Keratinocyte (primary cell): ENCODE results near the gene DGKI. TPM values are rescaled to one million over a fixed set of nuclear protein-coding genes. Genes with fewer than 3 reads are reported as not detected.

Experiments
- DNase-seq: peaks from one replicate; pipeline ENCODE4 v3.0.0-alpha.2; 2011; ENCODE audit warnings: low read depth, missing footprints, low spot score
- FAIRE-seq: peaks from 2 replicates; lab custom pipeline; 2011; peaks lifted over from hg19 to GRCh38; lab: Jason Lieb, UNC
- H2AFZ ChIP-seq: 2 replicates; pipeline ENCODE4 v1.6.0; 2012; ENCODE audit warnings: low read length, control low read depth, inconsistent platforms; ENCODE audit not compliant: control insufficient read depth
- H3K27ac ChIP-seq: 2 replicates; pipeline ENCODE4 v1.5.1; 2011; ENCODE audit warnings: low read length; ENCODE audit not compliant: control insufficient read depth, insufficient read depth
- H3K27me3 ChIP-seq: 3 replicates; pipeline ENCODE4 v1.6.0; 2011; ENCODE audit warnings: low read length; ENCODE audit not compliant: control insufficient read depth, insufficient read depth; ENCODE audit errors: extremely low read depth
- H3K36me3 ChIP-seq, 2 experiments: 2 replicates in 1 of 2; 3 replicates in 1 of 2; pipeline ENCODE4 v1.5.1; 2011; ENCODE audit warnings: low read length in 2 of 2, mild to moderate bottlenecking in 1 of 2; ENCODE audit not compliant: control insufficient read depth in 2 of 2, insufficient read depth in 2 of 2; ENCODE audit errors: extremely low read depth in 1 of 2
- H3K4me1 ChIP-seq: 3 replicates; pipeline ENCODE4 v1.5.1; 2011; ENCODE audit warnings: low read length; ENCODE audit not compliant: control insufficient read depth, insufficient read depth; ENCODE audit errors: extremely low read depth
- H3K4me2 ChIP-seq: 3 replicates; pipeline ENCODE4 v1.6.0; 2011; ENCODE audit warnings: low read depth, low read length; ENCODE audit not compliant: control insufficient read depth, insufficient read depth; ENCODE audit errors: extremely low read depth
- H3K4me3 ChIP-seq, 3 experiments: fragments of 200-600 bp in 1 of 3; sonication (generic) in 1 of 3; 2 replicates in 2 of 3; 3 replicates in 1 of 3; pipeline ENCODE4 v1.5.1; 2011 to 2016; ENCODE audit warnings: low read length in 3 of 3, mild to moderate bottlenecking in 3 of 3, control low read depth in 2 of 3, inconsistent platforms in 1 of 3, low read depth in 1 of 3, mixed read lengths in 1 of 3, mixed run types in 1 of 3, moderate library complexity in 1 of 3; ENCODE audit not compliant: control insufficient read depth in 2 of 3, insufficient read depth in 2 of 3; ENCODE audit errors: extremely low read depth in 1 of 3
- H3K79me2 ChIP-seq: 2 replicates; pipeline ENCODE4 v1.6.0; 2012; ENCODE audit warnings: low read length; ENCODE audit not compliant: control insufficient read depth, insufficient read depth
- H3K9ac ChIP-seq: 3 replicates; pipeline ENCODE4 v1.6.0; 2011; ENCODE audit warnings: low read length; ENCODE audit not compliant: control insufficient read depth, insufficient read depth; ENCODE audit errors: extremely low read depth
- H3K9me1 ChIP-seq: 3 replicates; pipeline ENCODE4 v1.6.0; 2011; ENCODE audit warnings: low read length; ENCODE audit not compliant: control insufficient read depth, insufficient read depth; ENCODE audit errors: extremely low read depth
- H3K9me3 ChIP-seq: 2 replicates; pipeline ENCODE4 v1.5.1; 2012; ENCODE audit warnings: low read depth, low read length; ENCODE audit not compliant: control insufficient read depth
- H4K20me1 ChIP-seq: 3 replicates; pipeline ENCODE4 v1.6.0; 2011; ENCODE audit warnings: low read length; ENCODE audit not compliant: control insufficient read depth, insufficient read depth; ENCODE audit errors: extremely low read depth
- EZH2 ChIP-seq: IDR thresholded peaks from one replicate; pipeline ENCODE4 v1.6.1; 2012; ENCODE audit warnings: inconsistent platforms, mild to moderate bottlenecking, low read length, moderate library complexity
- dilution Hi-C: fragments of 300-500 bp; cut with MboI; formaldehyde crosslinking; loops from one replicate; pipeline ENCODE4 v1.7.0; 2020; ENCODE audit warnings: low sequenced_read_pairs; ENCODE audit not compliant: extremely low pct_ligation_motif_present
- polyA plus RNA-seq, 5 experiments: library from polyadenylated mRNA; depleted of rRNA in 3 of 5; stranded (reverse) in 3 of 5; stranded (forward) in 1 of 5; unstranded in 1 of 5; fragments of >200 nt; gene quantifications; 1 replicate in 1 of 5; 2 replicates in 3 of 5; 3 replicates in 1 of 5; pipeline versions ENCODE4 v1.2.1 to v1.2.3, GENCODE V29; 2011 to 2012; ENCODE audit warnings: missing spikeins in 2 of 5, low read depth in 1 of 5, low replicate concordance in 1 of 5
- TF ChIP-seq, protein P1 (sequence below), 3 experiments: IDR thresholded peaks in 1 of 3; conservative IDR thresholded peaks in 1 of 3; optimal IDR thresholded peaks in 1 of 3; 2 replicates in 2 of 3; 3 replicates in 1 of 3; pipeline versions ENCODE3 to v1.5.1; 2011; ENCODE audit warnings: low read length in 3 of 3, mild to moderate bottlenecking in 3 of 3, moderate library complexity in 2 of 3, control low read depth in 1 of 3, inconsistent platforms in 1 of 3; ENCODE audit not compliant: insufficient read depth in 2 of 3; ENCODE audit errors: extremely low read depth in 1 of 3

The DGKI gene
- polyA plus RNA-seq, 1 donor (not counting 4 experiments of a cell fraction or from before 2014, with no cell fraction given), result 0.14 TPM

DNA sequence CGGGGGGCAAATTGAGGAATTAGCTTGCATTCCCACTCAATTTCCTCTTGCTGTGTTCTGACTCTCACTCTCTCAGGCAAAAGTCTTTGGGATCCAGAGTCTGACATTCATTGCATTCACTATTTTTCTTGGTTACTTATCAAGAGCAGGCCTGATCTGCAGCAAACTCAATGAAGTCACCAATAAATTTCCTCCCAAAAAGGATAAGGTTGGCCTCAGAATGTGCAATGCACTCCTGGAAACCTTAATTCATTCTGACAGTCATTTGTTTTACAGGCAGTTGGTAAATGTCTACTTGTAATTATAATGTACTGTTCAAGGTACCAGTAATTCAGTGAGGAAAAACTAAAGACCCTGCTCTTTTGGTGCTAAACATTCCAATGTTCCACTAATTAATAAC, 6.3 kb upstream of the DGKI start:
- Histone ChIP-seq H2AFZ (no peak overlapping the region), H3K4me3 (no peak overlapping the region), H3K4me2 (no peak overlapping the region), H3K36me3 (no peaks in the 10 kb centered on the region), H3K9me1 (no peaks in the 10 kb centered on the region), H3K9ac (no peak overlapping the region), H3K27ac (no peak overlapping the region), H3K9me3 (no peaks in the 10 kb centered on the region), H3K27me3 (peaks cover 6% of the 10 kb centered on the region), H3K79me2 (no peaks in the 10 kb centered on the region), H3K4me1 (no peaks in the 10 kb centered on the region), H4K20me1 (no peaks in the 10 kb centered on the region)
- dilution Hi-C loops, result no loop called here
- DNase-seq, result no peak
- TF ChIP-seq, protein P1, sequence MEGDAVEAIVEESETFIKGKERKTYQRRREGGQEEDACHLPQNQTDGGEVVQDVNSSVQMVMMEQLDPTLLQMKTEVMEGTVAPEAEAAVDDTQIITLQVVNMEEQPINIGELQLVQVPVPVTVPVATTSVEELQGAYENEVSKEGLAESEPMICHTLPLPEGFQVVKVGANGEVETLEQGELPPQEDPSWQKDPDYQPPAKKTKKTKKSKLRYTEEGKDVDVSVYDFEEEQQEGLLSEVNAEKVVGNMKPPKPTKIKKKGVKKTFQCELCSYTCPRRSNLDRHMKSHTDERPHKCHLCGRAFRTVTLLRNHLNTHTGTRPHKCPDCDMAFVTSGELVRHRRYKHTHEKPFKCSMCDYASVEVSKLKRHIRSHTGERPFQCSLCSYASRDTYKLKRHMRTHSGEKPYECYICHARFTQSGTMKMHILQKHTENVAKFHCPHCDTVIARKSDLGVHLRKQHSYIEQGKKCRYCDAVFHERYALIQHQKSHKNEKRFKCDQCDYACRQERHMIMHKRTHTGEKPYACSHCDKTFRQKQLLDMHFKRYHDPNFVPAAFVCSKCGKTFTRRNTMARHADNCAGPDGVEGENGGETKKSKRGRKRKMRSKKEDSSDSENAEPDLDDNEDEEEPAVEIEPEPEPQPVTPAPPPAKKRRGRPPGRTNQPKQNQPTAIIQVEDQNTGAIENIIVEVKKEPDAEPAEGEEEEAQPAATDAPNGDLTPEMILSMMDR (optimal IDR thresholded peaks at IDR 0.05 in 1 of 3, IDR thresholded peaks at IDR 0.05 in 1 of 3, conservative IDR thresholded peaks at IDR 0.05 in 1 of 3; ENCODE audit: extremely low read depth in 1 of 3, insufficient read depth in 2 of 3, low read length in 3 of 3), result no peak
- TF ChIP-seq EZH2, result no peak
- no peak for FAIRE-seq

- no peaks in the 10 kb centered on the region for H3K9me1 ChIP-seq
- H3K36me3 ChIP-seq, result no peaks in the 10 kb centered on the region
- H3K9me3 ChIP-seq, result no peaks in the 10 kb centered on the region
- H3K4me2 ChIP-seq, result no peak overlapping the region
- no peak for DNase-seq
- no peak overlapping the region for H3K9ac ChIP-seq
- no peak overlapping the region for H2AFZ ChIP-seq
- TF ChIP-seq, protein P1 (optimal IDR thresholded peaks at IDR 0.05 in 1 of 3, IDR thresholded peaks at IDR 0.05 in 1 of 3, conservative IDR thresholded peaks at IDR 0.05 in 1 of 3; ENCODE audit: extremely low read depth in 1 of 3, insufficient read depth in 2 of 3, low read length in 3 of 3), result no peak
- TF ChIP-seq EZH2, result no peak
- H4K20me1 ChIP-seq, result no peaks in the 10 kb centered on the region
- H3K4me3 ChIP-seq, result no peak overlapping the region
- no peak for FAIRE-seq
- H3K4me1 ChIP-seq, result no peaks in the 10 kb centered on the region
- H3K27ac ChIP-seq, result no peak overlapping the region
- peaks cover 15% of the 10 kb centered on the region for H3K27me3 ChIP-seq
- H3K79me2 ChIP-seq, result no peaks in the 10 kb centered on the region
- dilution Hi-C loops, result no loop called here
Measured at GRCh38 chr7:137852108-137852507, 5.3 kb upstream of the DGKI start.
